Muscle of leg (tissue), 11 donors: Measurements from ENCODE around the gene AP4M1. TPM values are rescaled to one million over a fixed set of nuclear protein-coding genes. Genes with fewer than 3 reads are reported as not detected.

Source experiments
- DNase-seq: peaks from one replicate; pipeline ENCODE4 v3.0.0; 2013
- H3K27ac ChIP-seq: one replicate; pipeline ENCODE4 v1.5.1; 2013; ENCODE audit warnings: mild to moderate bottlenecking, low read length, control low read depth
- H3K27me3 ChIP-seq: one replicate; pipeline ENCODE4 v1.6.1; 2013; ENCODE audit warnings: low read length; ENCODE audit not compliant: control insufficient read depth, insufficient read depth
- H3K36me3 ChIP-seq: one replicate; pipeline ENCODE4 v1.6.1; 2013; ENCODE audit warnings: low read length; ENCODE audit not compliant: control insufficient read depth, insufficient read depth
- H3K4me1 ChIP-seq: one replicate; pipeline ENCODE4 v1.6.1; 2013; ENCODE audit warnings: low read length; ENCODE audit not compliant: control insufficient read depth, insufficient read depth
- H3K4me3 ChIP-seq: one replicate; pipeline ENCODE4 v1.5.1; 2013; ENCODE audit warnings: low read length, control low read depth
- H3K9me3 ChIP-seq: replicated peaks from 2 replicates; pipeline ENCODE4 v1.6.1; 2013; ENCODE audit warnings: low read depth, low read length; ENCODE audit not compliant: control insufficient read depth
- WGBS: methylation state at CpG from one replicate; pipeline ENCODE4 v1.1.5; 2013; ENCODE audit warnings: missing lambda C conversion rate; ENCODE audit not compliant: insufficient coverage; 5-methylcytosine and 5-hydroxymethylcytosine counted together
- polyA plus RNA-seq, 8 donors: library from polyadenylated mRNA; unstranded; fragments of 120-200 nt; gene quantifications; one replicate each; pipeline versions ENCODE4 v1.2.1 to v1.2.3, GENCODE V29; 2013; ENCODE audit warnings: inconsistent platforms in 1 of 8, low replicate concordance in 1 of 8; ENCODE audit not compliant: insufficient read length in 8 of 8, insufficient read depth in 1 of 8
- total RNA-seq: library from RNA; stranded (reverse); fragments of 120-200 nt; gene quantifications from one replicate; pipeline ENCODE4 v1.2.4, GENCODE V29; 2013

The AP4M1 gene
- total and polyA plus RNA-seq, 9 donors, result 15.8 to 29.5 (median 22.9) TPM

- Histone ChIP-seq H3K4me1 (peaks cover 3% of the 10 kb centered on the region), H3K4me3 (no peak overlapping the region), H3K27ac (no peak overlapping the region), H3K9me3 (no peaks in the 10 kb centered on the region), H3K27me3 (no peaks in the 10 kb centered on the region), H3K36me3 (peaks cover 74% of the 10 kb centered on the region)
- 72% methylated on average over 23 of the region's 25 CpGs for WGBS
- no peak for DNase-seq
These were observed 5.8 kb downstream of the AP4M1 start for GRCh38 chr7:100107125-100107737.

- peaks cover 80% of the 10 kb centered on the region for H3K36me3 ChIP-seq
- H3K27ac ChIP-seq, result no peak overlapping the region
- DNase-seq, result no peak
- no peaks in the 10 kb centered on the region for H3K27me3 ChIP-seq
- 59% methylated on average over 10 of the region's 11 CpGs for WGBS
- H3K9me3 ChIP-seq, result no peaks in the 10 kb centered on the region
- no peaks in the 10 kb centered on the region for H3K4me1 ChIP-seq
- H3K4me3 ChIP-seq, result no peak overlapping the region
These were observed 6.4 kb downstream of the AP4M1 start for GRCh38 chr7:100107890-100108289.

GRCh38 chr7:100109521-100110163, 8.2 kb downstream of the AP4M1 start:
- H3K4me1 ChIP-seq, result no peaks in the 10 kb centered on the region
- WGBS, result 77% methylated on average over 10 of the region's 12 CpGs
- H3K36me3 ChIP-seq, result peaks cover 81% of the 10 kb centered on the region
- no peak for DNase-seq
- no peak overlapping the region for H3K4me3 ChIP-seq
- no peak overlapping the region for H3K27ac ChIP-seq
- H3K9me3 ChIP-seq, result no peaks in the 10 kb centered on the region
- H3K27me3 ChIP-seq, result no peaks in the 10 kb centered on the region

- Histone ChIP-seq H3K4me1 (no peaks in the 10 kb centered on the region), H3K27me3 (no peaks in the 10 kb centered on the region), H3K36me3 (peaks cover 75% of the 10 kb centered on the region), H3K27ac (no peak overlapping the region), H3K9me3 (no peaks in the 10 kb centered on the region), H3K4me3 (no peak overlapping the region)
- DNase-seq, result no peak
- 87% methylated on average over 6 of the region's 7 CpGs for WGBS
These were observed 9.7 kb downstream of the AP4M1 start for GRCh38 chr7:100111156-100111555.

GRCh38 chr7:100111914-100112313, 10.5 kb downstream of the AP4M1 start:
- peaks cover 69% of the 10 kb centered on the region for H3K36me3 ChIP-seq

GRCh38 chr7:100115026-100115425, 13.6 kb downstream of the AP4M1 start:
- H3K27ac ChIP-seq, result no peak overlapping the region
- no peak overlapping the region for H3K4me3 ChIP-seq
- no peak for DNase-seq
- no peaks in the 10 kb centered on the region for H3K9me3 ChIP-seq
- peaks cover 42% of the 10 kb centered on the region for H3K36me3 ChIP-seq
- WGBS, result 82% methylated on average over 3 of the region's 7 CpGs
- H3K4me1 ChIP-seq, result peaks cover 7% of the 10 kb centered on the region
- H3K27me3 ChIP-seq, result no peaks in the 10 kb centered on the region

More at GRCh38 chr7:100111914-100112313, 10.5 kb downstream of the AP4M1 start:
- H3K4me3 ChIP-seq, result no peak overlapping the region
- no peaks in the 10 kb centered on the region for H3K4me1 ChIP-seq
- no peaks in the 10 kb centered on the region for H3K9me3 ChIP-seq
- H3K27ac ChIP-seq, result no peak overlapping the region
- 89% methylated on average over 5 of the region's 13 CpGs for WGBS
- no peaks in the 10 kb centered on the region for H3K27me3 ChIP-seq
- DNase-seq, result no peak

- Histone ChIP-seq H3K27me3 (no peaks in the 10 kb centered on the region), H3K4me3 (peak overlapping the region; percentile 87), H3K36me3 (peaks cover 21% of the 10 kb centered on the region), H3K4me1 (peaks cover 14% of the 10 kb centered on the region), H3K27ac (peak overlapping the region; percentile 90), H3K9me3 (no peaks in the 10 kb centered on the region)
- WGBS, result 10% methylated on average over 15 of the region's 18 CpGs
- peak; percentile 1 for DNase-seq
These were observed 17.1 kb downstream of the AP4M1 start for GRCh38 chr7:100118388-100119071.

GRCh38 chr7:100119072-100119969, 17.9 kb downstream of the AP4M1 start, which contains the start of the genes CNPY4 and TAF6:
TSS of gene CNPY4 (plus strand) at chr7:100119634. CDS start at chr7:100119745, 111 bp downstream.
TSS of gene TAF6 (minus strand) at chr7:100119358. CDS start at chr7:100114209, 5,149 bp downstream.
- Histone ChIP-seq H3K4me3 (peak within 1 kb of the TSS; percentile 87), H3K27me3 (no peaks in the 10 kb centered on the region), H3K27ac (peak within 1 kb of the TSS; percentile 90), H3K4me1 (peaks cover 14% of the 10 kb centered on the region), H3K9me3 (no peaks in the 10 kb centered on the region), H3K36me3 (peaks cover 17% of the 10 kb centered on the region)
- 0% methylated on average over 25 of the region's 49 CpGs for WGBS
- peak; percentile 98 for DNase-seq

- H3K36me3 ChIP-seq, result peaks cover 21% of the 10 kb centered on the region
- peak; percentile 91 for DNase-seq
- WGBS, result 11% methylated on average over 14 of the region's 19 CpGs
- H3K9me3 ChIP-seq, result no peaks in the 10 kb centered on the region
- H3K27ac ChIP-seq, result peak overlapping the region; percentile 90
- H3K4me1 ChIP-seq, result peaks cover 14% of the 10 kb centered on the region
- H3K27me3 ChIP-seq, result no peaks in the 10 kb centered on the region
- H3K4me3 ChIP-seq, result peak overlapping the region; percentile 87
These were observed 18.7 kb downstream of the AP4M1 start for GRCh38 chr7:100119970-100120732.
